NCI-H1417 treated with DMSO at 0.1 percent for 48 hours (cell line): Measurements from ENCODE around the gene CUX1.
"Not testable (repeated sequence)": the region's sequence is repeated elsewhere in the genome, so short reads cannot be mapped to it uniquely, and the experiment has no call there.

ENCODE experiments used
- DNase-seq: peaks from one replicate; lab custom pipeline; 2025; lab: John Stamatoyannopoulos, UW

Gene CUX1

GRCh38 chr7:101823596-101823995 is 6.2 kb downstream of the CUX1 start:
- no peak for DNase-seq

GRCh38 chr7:101824440-101824839 is 7.0 kb downstream of the CUX1 start:
- no peak for DNase-seq

GRCh38 chr7:101826081-101826835 is 8.8 kb downstream of the CUX1 start:
- DNase-seq: no peak

GRCh38 chr7:101828301-101829020 is 11.0 kb downstream of the CUX1 start:
- no peak for DNase-seq

- DNase-seq: no peak
Observed at GRCh38 chr7:101829374-101829773, 11.9 kb downstream of the CUX1 start.

- DNase-seq: no peak
Observed at GRCh38 chr7:101829821-101830220, 12.4 kb downstream of the CUX1 start.

GRCh38 chr7:101831396-101831795 is 14.0 kb downstream of the CUX1 start:
- DNase-seq: not testable (repeated sequence)

- no peak for DNase-seq
Observed at GRCh38 chr7:101832205-101832631, 14.8 kb downstream of the CUX1 start.

GRCh38 chr7:101832685-101833375 is 15.4 kb downstream of the CUX1 start:
- no peak for DNase-seq

GRCh38 chr7:101833799-101834198 is 16.4 kb downstream of the CUX1 start:
- no peak for DNase-seq

- no peak for DNase-seq
Observed at GRCh38 chr7:101835136-101835535, 17.7 kb downstream of the CUX1 start.

- DNase-seq: not testable (repeated sequence)
Observed at GRCh38 chr7:101837433-101837832, 20.0 kb downstream of the CUX1 start.

- no peak for DNase-seq
Observed at GRCh38 chr7:101838837-101839483, 21.5 kb downstream of the CUX1 start.

- DNase-seq: no peak
Observed at GRCh38 chr7:101841328-101841727, 23.9 kb downstream of the CUX1 start.

GRCh38 chr7:101843293-101844271 is 26.2 kb downstream of the CUX1 start:
- no peak for DNase-seq

- no peak for DNase-seq
Observed at GRCh38 chr7:101845974-101846373, 28.5 kb downstream of the CUX1 start.

- no peak for DNase-seq
Observed at GRCh38 chr7:101846800-101847538, 29.5 kb downstream of the CUX1 start.

- DNase-seq: no peak
Observed at GRCh38 chr7:101848208-101848951, 31.0 kb downstream of the CUX1 start.

GRCh38 chr7:101849314-101849713 is 31.9 kb downstream of the CUX1 start:
- not testable (repeated sequence) for DNase-seq

GRCh38 chr7:101852364-101852763 is 34.9 kb downstream of the CUX1 start:
- not testable (repeated sequence) for DNase-seq
